ENCODE results near the gene MED15. TPM values are rescaled to one million over a fixed set of nuclear protein-coding genes. Genes with fewer than 3 reads are reported as not detected.
"Not testable (repeated sequence)": the region's sequence is repeated elsewhere in the genome, so short reads cannot be mapped to it uniquely, and the experiment has no call there.

Gene MED15
- total RNA-seq, 1 donor from 2014 or later, result 51.9 TPM

- H3K4me3 ChIP-seq (ENCODE audit: low read depth, low read length), result peak within 1 kb of the TSS; percentile 88
- TF ChIP-seq CTCF (conservative IDR thresholded peaks at IDR 0.05; ENCODE audit: low read depth, low read length), result no peak
- DNase-seq (ENCODE audit: low read depth), result no peak
These were observed 12.2 kb upstream of the MED15 start, which contains the start of gene KLHL22 for GRCh38 chr22:20494978-20495860. Gene KLHL22, minus strand, starts transcription at chr22:20495795. Its CDS starts 6,584 bp downstream, at chr22:20489211.

GRCh38 chr22:20495861-20496681, 11.3 kb upstream of the MED15 start:
- TF ChIP-seq CTCF (conservative IDR thresholded peaks at IDR 0.05; ENCODE audit: low read depth, low read length), result peak; percentile 91
- no peak for DNase-seq (ENCODE audit: low read depth)
- peak overlapping the region; percentile 88 for H3K4me3 ChIP-seq (ENCODE audit: low read depth, low read length)

GRCh38 chr22:20497426-20497825, 10.0 kb upstream of the MED15 start:
- no peak for DNase-seq (ENCODE audit: low read depth)
- H3K4me3 ChIP-seq (ENCODE audit: low read depth, low read length), result no peak overlapping the region

GRCh38 chr22:20498913-20499312, 8.5 kb upstream of the MED15 start:
- H3K4me3 ChIP-seq (ENCODE audit: low read depth, low read length), result no peak overlapping the region
- no peak for TF ChIP-seq CTCF (conservative IDR thresholded peaks at IDR 0.05; ENCODE audit: low read depth, low read length)
- no peak for DNase-seq (ENCODE audit: low read depth)

More at GRCh38 chr22:20497426-20497825, 10.0 kb upstream of the MED15 start:
- no peak for TF ChIP-seq CTCF (conservative IDR thresholded peaks at IDR 0.05; ENCODE audit: low read depth, low read length)

- DNase-seq (ENCODE audit: low read depth), result no peak
- TF ChIP-seq CTCF (conservative IDR thresholded peaks at IDR 0.05; ENCODE audit: low read depth, low read length), result no peak
- no peak overlapping the region for H3K4me3 ChIP-seq (ENCODE audit: low read depth, low read length)
These were observed 7.6 kb upstream of the MED15 start for GRCh38 chr22:20499769-20500168.

GRCh38 chr22:20503816-20504215, 3.6 kb upstream of the MED15 start:
- DNase-seq (ENCODE audit: low read depth), result no peak
- no peak overlapping the region for H3K4me3 ChIP-seq (ENCODE audit: low read depth, low read length)
- no peak for TF ChIP-seq CTCF (conservative IDR thresholded peaks at IDR 0.05; ENCODE audit: low read depth, low read length)

- H3K4me3 ChIP-seq (ENCODE audit: low read depth, low read length); DNase-seq (ENCODE audit: low read depth): not testable (repeated sequence)
These were observed 3.0 kb upstream of the MED15 start for GRCh38 chr22:20504293-20504922.
